Measurements from ENCODE around the gene RAC2.

DNA sequence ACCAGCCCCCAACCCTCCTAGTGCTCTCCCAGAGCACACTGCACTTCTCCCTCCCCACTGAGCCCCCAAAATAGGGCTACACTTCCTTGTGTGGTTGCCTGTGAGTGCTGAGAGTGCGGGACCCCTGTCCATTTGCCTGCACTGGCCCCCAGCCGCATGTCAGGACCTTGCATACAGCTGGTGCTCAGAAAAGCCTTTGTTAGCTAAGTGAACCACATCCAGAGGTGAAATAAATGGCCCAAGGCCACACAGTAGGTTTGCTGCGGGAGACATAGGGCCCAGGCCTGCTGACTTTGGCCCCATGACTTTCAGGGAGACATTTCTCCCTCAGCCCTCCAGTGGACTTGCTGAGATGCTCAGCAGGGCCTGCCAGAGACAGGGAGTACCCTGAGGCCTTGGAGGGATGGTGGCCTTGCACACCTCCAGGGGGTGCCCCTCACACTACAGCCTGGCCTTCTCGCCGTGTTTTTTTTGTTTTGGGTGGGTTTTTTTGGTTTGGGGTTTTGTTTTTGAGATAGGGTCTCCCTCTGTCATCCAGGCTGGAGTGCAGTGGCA, 42.0 kb downstream of the RAC2 start:
- no peak for TF ChIP-seq EZH2 (IDR thresholded peaks at IDR 0.05; ENCODE audit: borderline replicate concordance, low read length)
- TF ChIP-seq, protein P1, sequence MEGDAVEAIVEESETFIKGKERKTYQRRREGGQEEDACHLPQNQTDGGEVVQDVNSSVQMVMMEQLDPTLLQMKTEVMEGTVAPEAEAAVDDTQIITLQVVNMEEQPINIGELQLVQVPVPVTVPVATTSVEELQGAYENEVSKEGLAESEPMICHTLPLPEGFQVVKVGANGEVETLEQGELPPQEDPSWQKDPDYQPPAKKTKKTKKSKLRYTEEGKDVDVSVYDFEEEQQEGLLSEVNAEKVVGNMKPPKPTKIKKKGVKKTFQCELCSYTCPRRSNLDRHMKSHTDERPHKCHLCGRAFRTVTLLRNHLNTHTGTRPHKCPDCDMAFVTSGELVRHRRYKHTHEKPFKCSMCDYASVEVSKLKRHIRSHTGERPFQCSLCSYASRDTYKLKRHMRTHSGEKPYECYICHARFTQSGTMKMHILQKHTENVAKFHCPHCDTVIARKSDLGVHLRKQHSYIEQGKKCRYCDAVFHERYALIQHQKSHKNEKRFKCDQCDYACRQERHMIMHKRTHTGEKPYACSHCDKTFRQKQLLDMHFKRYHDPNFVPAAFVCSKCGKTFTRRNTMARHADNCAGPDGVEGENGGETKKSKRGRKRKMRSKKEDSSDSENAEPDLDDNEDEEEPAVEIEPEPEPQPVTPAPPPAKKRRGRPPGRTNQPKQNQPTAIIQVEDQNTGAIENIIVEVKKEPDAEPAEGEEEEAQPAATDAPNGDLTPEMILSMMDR (IDR thresholded peaks at IDR 0.05; ENCODE audit: low read length): 0 out of 2 replicates have a peak, but pooled peaks have one; percentile 7
